Body of pancreas (tissue), 4 donors: Measurements from ENCODE around the gene PGAP2.
A peak's percentile ranks its signal among the peaks of the same experiment; 100 is the strongest.

Experiments used
- POLR2A ChIP-seq, 3 donors: fragments of 450-650 bp; IDR thresholded peaks; one replicate each; pipeline ENCODE4 v1.6.1; 2016; ENCODE audit warnings: antibody characterized with exemption in 3 of 3, mild to moderate bottlenecking in 2 of 3
- TF ChIP-seq, protein P1 (sequence below), 7 experiments: fragments of 450-650 bp in 4 of 7; fragments of 200-600 bp in 3 of 7; sonication (generic) in 3 of 7; IDR thresholded peaks; one replicate each; pipeline ENCODE4 v1.5.1; 2016 to 2019; ENCODE audit warnings: antibody characterized with exemption in 7 of 7

DNA sequence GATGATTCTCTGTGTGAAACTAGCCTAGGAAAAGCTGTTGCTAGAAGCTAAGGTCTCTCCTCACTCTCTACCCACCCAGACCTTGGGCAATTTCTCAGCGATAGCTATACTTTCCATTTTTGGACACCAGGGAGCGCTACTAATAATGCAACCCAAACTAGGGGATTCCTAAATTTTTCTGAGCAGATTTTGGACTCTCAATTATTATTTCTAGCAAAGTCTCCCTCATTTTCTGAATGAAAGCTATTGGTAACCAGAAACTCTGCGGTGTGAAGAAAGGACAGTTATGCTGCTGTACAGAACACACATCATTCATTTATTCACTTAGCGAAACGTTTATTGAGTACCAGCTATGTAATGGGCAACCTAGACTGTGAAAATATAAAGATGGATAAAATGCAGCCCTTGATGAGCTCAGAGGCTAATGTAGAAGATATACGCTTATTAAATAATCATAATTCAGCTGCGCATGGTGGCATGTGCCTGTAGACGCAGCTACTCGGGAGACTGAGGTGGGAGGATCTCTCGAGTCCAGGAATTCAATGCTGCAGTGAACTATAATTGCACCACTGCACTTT, 41.0 kb downstream of the PGAP2 start:
- TF ChIP-seq, protein P1, sequence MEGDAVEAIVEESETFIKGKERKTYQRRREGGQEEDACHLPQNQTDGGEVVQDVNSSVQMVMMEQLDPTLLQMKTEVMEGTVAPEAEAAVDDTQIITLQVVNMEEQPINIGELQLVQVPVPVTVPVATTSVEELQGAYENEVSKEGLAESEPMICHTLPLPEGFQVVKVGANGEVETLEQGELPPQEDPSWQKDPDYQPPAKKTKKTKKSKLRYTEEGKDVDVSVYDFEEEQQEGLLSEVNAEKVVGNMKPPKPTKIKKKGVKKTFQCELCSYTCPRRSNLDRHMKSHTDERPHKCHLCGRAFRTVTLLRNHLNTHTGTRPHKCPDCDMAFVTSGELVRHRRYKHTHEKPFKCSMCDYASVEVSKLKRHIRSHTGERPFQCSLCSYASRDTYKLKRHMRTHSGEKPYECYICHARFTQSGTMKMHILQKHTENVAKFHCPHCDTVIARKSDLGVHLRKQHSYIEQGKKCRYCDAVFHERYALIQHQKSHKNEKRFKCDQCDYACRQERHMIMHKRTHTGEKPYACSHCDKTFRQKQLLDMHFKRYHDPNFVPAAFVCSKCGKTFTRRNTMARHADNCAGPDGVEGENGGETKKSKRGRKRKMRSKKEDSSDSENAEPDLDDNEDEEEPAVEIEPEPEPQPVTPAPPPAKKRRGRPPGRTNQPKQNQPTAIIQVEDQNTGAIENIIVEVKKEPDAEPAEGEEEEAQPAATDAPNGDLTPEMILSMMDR (IDR thresholded peaks at IDR 0.05): peak; percentile 31 to 76 (median 71)
- no peak for TF ChIP-seq POLR2A (IDR thresholded peaks at IDR 0.05)
